Testis (tissue), 3 donors: ENCODE results near the gene RELCH. TPM values are rescaled to one million over a fixed set of nuclear protein-coding genes. Genes with fewer than 3 reads are reported as not detected.

ENCODE experiments used
- DNase-seq: peaks from one replicate; pipeline ENCODE4 v3.0.0-alpha.2; 2019
- H3K27ac ChIP-seq, 2 donors: fragments of 200-600 bp; sonication (generic); one replicate each; pipeline ENCODE4 v1.5.1; 2019
- H3K27me3 ChIP-seq: fragments of 200-600 bp; sonication (generic); one replicate; pipeline ENCODE4 v1.5.1; 2019
- H3K36me3 ChIP-seq: fragments of 200-600 bp; sonication (generic); one replicate; pipeline ENCODE4 v1.5.1; 2017; ENCODE audit warnings: low read depth; ENCODE audit errors: missing control alignments
- H3K4me1 ChIP-seq: fragments of 200-600 bp; sonication (generic); one replicate; pipeline ENCODE4 v1.5.1; 2019
- H3K4me3 ChIP-seq, 2 donors: fragments of 200-600 bp; sonication (generic); one replicate each; pipeline ENCODE4 v1.5.1; 2017 to 2019
- H3K9me3 ChIP-seq: fragments of 200-600 bp; sonication (generic); one replicate; pipeline ENCODE4 v1.5.1; 2017
- POLR2A ChIP-seq: fragments of 450-650 bp; IDR thresholded peaks from one replicate; pipeline ENCODE4 v1.6.1; 2017; ENCODE audit warnings: antibody characterized with exemption, mild to moderate bottlenecking, moderate library complexity
- WGBS, 2 donors: methylation state at CpG; one replicate each; pipeline ENCODE4 v1.1.5; 2018; 5-methylcytosine and 5-hydroxymethylcytosine counted together
- intact Hi-C: fragments of 100-400 bp; cut with DNase I; formaldehyde crosslinking; loops from one replicate; pipeline ENCODE4 v1.15.1; 2023; ENCODE audit warnings: low total_unique reads
- polyA plus RNA-seq: library from polyadenylated mRNA; stranded (reverse); fragments of 350-450 nt; fragmentation: Illumina TruSeq; extraction: RNeasy Lipid Tissue Mini Kit (QIAGEN cat#74804); gene quantifications from one replicate; pipeline ENCODE4 v1.2.3, GENCODE V29; 2014; ENCODE audit warnings: low read depth, low replicate concordance; ENCODE audit not compliant: insufficient read depth
- total RNA-seq, 2 donors: library from RNA; depleted of rRNA; stranded (reverse); fragments of >200 nt; gene quantifications; one replicate each; pipeline ENCODE4 v1.2.3, GENCODE V29; 2016
- TF ChIP-seq, protein P1 (sequence below), 3 experiments: fragments of 450-650 bp in 2 of 3; fragments of 200-600 bp in 1 of 3; sonication (generic) in 1 of 3; IDR thresholded peaks; one replicate each; pipeline ENCODE4 v1.5.1; 2016 to 2019; ENCODE audit warnings: antibody characterized with exemption in 3 of 3, mild to moderate bottlenecking in 2 of 3, moderate library complexity in 1 of 3

RELCH gene
- total and polyA plus RNA-seq, 3 donors from 2014 or later = 15.7 to 41.6 (median 27.2) TPM

DNA sequence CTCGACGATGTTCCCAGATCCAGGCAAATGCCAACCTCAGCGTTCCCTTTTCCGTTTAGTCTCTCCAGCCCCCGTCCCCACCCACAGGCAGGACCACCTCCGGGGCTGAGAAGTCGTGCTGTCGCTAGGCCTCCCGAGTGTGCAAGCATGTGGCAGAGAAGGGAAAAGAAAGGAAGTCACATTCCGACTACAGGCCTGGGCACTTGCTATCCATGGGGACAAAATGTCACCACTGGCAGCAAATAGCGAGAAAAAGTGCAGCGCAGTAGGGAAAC is 619 bp upstream of the RELCH start:
- Histone ChIP-seq H3K27ac (peak overlapping the region; percentile 46 to 64), H3K4me1 (peaks cover 12% of the 10 kb centered on the region), H3K4me3 (peak overlapping the region; percentile 78 to 96), H3K9me3 (no peaks in the 10 kb centered on the region), H3K27me3 (no peaks in the 10 kb centered on the region), H3K36me3 (no peaks in the 10 kb centered on the region)
- WGBS, 2 donors = 0 to 1% methylated on average over 10 to 12 of the region's 12 CpGs
- TF ChIP-seq, protein P1, sequence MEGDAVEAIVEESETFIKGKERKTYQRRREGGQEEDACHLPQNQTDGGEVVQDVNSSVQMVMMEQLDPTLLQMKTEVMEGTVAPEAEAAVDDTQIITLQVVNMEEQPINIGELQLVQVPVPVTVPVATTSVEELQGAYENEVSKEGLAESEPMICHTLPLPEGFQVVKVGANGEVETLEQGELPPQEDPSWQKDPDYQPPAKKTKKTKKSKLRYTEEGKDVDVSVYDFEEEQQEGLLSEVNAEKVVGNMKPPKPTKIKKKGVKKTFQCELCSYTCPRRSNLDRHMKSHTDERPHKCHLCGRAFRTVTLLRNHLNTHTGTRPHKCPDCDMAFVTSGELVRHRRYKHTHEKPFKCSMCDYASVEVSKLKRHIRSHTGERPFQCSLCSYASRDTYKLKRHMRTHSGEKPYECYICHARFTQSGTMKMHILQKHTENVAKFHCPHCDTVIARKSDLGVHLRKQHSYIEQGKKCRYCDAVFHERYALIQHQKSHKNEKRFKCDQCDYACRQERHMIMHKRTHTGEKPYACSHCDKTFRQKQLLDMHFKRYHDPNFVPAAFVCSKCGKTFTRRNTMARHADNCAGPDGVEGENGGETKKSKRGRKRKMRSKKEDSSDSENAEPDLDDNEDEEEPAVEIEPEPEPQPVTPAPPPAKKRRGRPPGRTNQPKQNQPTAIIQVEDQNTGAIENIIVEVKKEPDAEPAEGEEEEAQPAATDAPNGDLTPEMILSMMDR (IDR thresholded peaks at IDR 0.05) = no peak
- TF ChIP-seq POLR2A = no peak
- no peak for DNase-seq
- intact Hi-C loops = loop anchor here (10.0 kb wide), 2 partner anchors 58 to 398 kb away; no protein-coding TSS in a partner anchor

DNA sequence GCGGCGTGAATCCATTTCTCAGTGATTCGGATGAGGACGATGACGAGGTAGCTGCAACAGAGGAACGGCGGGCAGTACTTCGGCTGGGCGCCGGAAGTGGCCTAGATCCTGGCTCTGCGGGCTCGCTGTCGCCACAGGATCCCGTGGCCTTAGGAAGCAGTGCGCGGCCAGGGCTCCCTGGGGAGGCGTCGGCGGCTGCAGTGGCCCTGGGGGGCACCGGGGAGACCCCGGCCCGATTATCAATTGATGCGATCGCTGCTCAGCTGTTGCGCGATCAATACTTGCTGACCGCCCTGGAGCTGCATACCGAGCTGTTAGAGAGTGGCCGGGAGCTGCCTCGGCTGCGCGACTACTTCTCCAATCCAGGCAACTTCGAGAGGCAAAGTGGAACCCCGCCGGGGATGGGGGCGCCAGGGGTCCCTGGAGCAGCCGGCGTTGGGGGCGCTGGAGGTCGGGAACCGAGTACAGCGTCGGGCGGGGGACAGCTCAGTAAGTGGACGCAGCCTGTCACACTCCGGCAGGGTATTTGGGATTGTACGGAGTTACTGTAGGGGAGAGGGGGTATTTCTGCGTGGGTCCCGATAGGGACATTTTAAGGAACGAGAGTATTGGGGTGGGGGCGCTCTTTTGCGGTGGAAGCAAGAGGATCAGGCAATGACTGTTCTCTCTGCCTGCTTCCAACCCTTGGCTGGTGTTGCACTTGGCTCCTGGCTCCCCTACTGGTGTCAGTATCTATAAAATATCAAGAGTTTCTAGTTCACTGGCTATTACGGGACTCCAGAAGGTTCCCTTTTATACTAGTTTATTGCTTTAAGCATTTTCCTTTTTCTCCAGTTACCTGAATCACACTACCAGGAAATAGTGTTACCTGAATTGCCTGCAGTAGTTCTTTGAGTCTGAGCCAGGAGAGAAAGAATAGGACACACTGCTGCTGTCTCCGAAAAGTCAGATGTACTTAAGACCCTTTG is 772 bp downstream of the RELCH start:
- TF ChIP-seq, protein P1 (IDR thresholded peaks at IDR 0.05) = no peak
- TF ChIP-seq POLR2A = no peak
- WGBS, 2 donors = 1 to 3% methylated on average over 20 to 41 of the region's 54 CpGs
- Histone ChIP-seq H3K9me3 (no peaks in the 10 kb centered on the region), H3K4me3 (peak overlapping the region; percentile 78 to 96), H3K4me1 (peaks cover 12% of the 10 kb centered on the region), H3K36me3 (no peaks in the 10 kb centered on the region), H3K27ac (peak overlapping the region in 1 of 2 donors; percentile 65), H3K27me3 (no peaks in the 10 kb centered on the region)
- intact Hi-C loops = loop anchor here (10.0 kb wide), 2 partner anchors 57 to 397 kb away; no protein-coding TSS in a partner anchor
- DNase-seq = peak; percentile 33

DNA sequence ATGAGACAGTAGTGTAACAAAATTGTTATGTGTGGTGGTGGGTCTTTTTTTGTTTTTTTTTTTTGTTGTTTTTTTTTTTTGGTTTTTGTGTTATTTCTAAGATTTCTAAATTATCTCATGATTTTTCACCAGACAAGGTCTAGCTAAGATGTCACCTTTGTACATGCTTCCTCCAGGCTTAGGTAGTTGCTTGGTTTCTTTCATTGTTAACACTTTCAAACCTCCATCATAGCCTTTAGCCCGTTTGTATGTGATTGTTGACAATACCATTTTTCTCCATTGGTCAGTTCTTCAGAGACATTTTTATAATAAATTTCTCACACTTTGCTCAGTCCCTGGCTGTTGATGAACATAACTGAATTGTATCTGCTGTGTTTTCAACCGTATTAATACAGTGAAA is 2.2 kb downstream of the RELCH start:
- Histone ChIP-seq H3K36me3 (no peaks in the 10 kb centered on the region), H3K4me1 (peaks cover 12% of the 10 kb centered on the region), H3K4me3 (no peak overlapping the region), H3K27ac (no peak overlapping the region), H3K9me3 (no peaks in the 10 kb centered on the region), H3K27me3 (no peaks in the 10 kb centered on the region)
- intact Hi-C loops = loop anchor here (10.0 kb wide), 2 partner anchors 56 to 396 kb away; no protein-coding TSS in a partner anchor
- no peak for TF ChIP-seq POLR2A
- TF ChIP-seq, protein P1 (IDR thresholded peaks at IDR 0.05) = no peak
- WGBS, 2 donors = 37 to 48% methylated on average over 2 of the region's 2 CpGs
- DNase-seq = no peak

DNA sequence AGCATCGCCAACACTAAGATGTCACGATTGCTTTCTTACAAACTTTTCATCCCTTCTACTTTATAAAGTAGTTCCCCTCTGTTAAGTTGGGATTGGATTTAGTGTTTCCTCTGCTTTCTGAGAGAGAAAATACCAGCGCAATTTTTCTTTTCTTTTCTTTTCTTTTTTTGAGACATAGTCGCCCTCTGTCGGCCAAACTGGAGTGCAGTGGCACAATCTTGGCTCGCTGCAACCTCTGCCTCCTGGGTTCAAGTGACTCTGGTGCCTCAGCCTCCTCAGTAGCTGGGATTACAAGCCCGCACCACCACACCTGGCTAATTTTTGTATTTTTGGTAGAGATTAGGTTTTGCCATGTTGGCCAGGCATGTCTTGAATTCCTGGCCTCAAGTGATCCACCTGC is 9.0 kb downstream of the RELCH start:
- DNase-seq = no peak
- Histone ChIP-seq H3K27ac (no peak overlapping the region), H3K36me3 (no peaks in the 10 kb centered on the region), H3K27me3 (no peaks in the 10 kb centered on the region), H3K4me3 (no peak overlapping the region), H3K9me3 (no peaks in the 10 kb centered on the region), H3K4me1 (no peaks in the 10 kb centered on the region)
- intact Hi-C loops = no loop called here
- WGBS, 2 donors = 78 to 81% methylated on average over 7 of the region's 7 CpGs
- no peak for TF ChIP-seq POLR2A
- TF ChIP-seq, protein P1 (IDR thresholded peaks at IDR 0.05) = no peak
